GM19193 (cell line): Measurements from ENCODE around the gene UBQLNL.

ENCODE experiments used
- POLR2A ChIP-seq: IDR thresholded peaks from 4 replicates; pipeline ENCODE4 v1.6.1; 2011; ENCODE audit not compliant: insufficient read depth, insufficient read length; ENCODE audit errors: extremely low read depth

The UBQLNL gene

DNA sequence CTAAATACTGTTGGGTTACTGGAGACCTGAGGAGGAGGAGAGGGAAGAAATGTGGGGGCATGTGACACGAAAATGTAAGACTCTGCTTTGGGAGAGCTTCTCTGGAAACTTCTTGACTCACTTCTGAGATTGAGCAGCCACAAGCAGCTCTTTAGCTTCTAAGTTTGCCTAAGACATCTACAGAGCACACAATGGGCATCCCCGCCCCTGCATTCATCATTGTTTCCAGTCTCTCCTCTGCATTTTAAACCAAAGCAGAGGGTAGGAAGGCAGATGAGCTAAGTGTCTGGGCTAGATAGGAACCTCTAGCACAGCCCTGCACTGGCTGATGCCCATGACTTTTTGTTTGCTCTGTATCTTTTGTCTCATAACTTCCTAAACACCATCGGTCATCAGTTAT lies 30.1 kb downstream of the UBQLNL start:
- TF ChIP-seq POLR2A, result no peak

DNA sequence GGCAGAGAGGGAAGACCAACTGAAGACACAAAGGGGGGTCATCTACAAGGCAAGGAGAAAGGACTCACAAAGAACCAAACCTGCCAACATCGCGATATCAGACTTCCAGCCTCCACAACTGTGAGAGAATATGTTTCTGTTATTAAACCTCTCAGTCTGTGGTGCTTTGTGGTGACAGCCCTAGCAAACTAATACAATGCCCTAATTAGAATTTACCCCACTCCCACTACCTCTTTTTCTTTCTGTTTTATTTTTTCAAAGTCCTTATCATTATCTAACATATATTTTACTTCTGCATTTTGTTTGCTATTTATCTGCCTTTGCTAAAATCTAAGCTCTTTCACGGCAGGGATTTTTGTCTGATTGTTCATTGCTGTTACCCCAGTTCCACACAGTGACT lies 30.5 kb downstream of the UBQLNL start:
- TF ChIP-seq POLR2A, result no peak

DNA sequence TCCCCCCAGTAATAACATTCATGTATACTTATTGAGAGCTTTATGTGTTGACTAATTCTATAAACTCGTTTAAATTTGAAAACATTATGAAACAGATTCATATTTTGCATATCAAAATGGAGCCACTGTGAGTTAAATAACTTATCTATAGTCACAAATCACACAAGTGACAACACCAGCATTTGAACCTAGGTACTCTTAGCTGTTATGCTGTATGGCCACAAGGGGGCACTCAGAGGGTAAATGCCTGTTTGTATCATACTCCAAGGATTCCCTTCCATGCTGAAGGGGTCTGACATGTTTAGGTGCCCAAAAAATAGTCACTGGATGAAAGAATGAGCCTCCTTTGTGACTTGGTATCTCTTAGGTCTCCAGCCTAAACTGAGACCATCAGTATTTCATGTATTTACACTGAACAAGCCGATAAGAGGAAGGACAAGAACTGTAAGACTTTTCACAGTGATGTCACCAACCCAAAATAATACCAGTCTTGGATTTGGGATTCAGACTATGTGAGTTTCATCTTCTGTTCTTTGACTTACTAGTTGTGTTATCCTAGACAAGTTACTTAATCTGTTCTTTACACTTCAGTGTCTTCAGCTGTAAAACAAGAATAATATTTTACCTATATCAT lies 40.2 kb downstream of the UBQLNL start:
- no peak for TF ChIP-seq POLR2A

DNA sequence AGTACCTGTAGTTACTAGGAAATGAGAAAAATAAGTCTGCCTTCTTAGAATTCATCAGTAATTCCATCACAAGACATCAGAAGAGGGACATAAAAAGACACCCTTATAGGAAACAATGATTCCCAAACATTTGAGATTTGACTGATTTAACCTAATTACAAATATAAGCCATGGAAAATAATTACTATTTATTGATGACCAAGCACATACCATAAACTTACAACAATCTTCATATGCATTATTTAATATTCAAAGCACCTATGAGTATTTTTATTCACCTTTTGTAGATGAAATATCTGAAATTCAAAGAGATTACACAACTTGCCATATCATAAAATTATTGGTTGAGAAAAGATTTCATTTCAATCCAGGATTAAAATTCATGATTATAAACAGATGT lies 42.6 kb downstream of the UBQLNL start:
- TF ChIP-seq POLR2A, result no peak

DNA sequence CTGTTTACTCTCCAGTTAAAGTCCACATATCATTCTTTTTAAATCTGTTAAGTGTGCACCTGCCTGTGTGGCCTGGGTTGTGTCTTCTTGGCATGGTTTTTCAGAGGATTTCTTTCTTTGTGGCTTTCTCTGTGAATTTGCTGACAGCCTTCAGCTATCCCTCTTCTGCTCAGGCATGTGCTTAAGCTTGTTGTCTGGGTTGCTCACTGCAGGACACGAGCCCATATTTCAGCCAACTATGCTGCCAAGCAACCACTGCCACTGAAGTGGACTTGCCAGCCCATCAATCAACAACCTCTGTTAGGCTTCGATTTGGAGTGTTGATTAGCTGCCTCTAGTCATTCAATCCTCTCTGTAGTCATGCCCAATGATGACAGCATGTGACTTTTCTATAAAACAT lies 49.0 kb downstream of the UBQLNL start:
- no peak for TF ChIP-seq POLR2A
